ENCODE results near the gene RGS2.

Gene RGS2

GRCh38 chr1:192767798-192768197 lies 41.0 kb upstream of the RGS2 start:
- Histone ChIP-seq H3K4me3 (ENCODE audit: low read depth, low read length) (no peak overlapping the region), H3K4me1 (ENCODE audit: control insufficient read depth, insufficient read depth, low read length) (no peaks in the 10 kb centered on the region), H3K9me3 (ENCODE audit: control insufficient read depth, insufficient read depth, low read depth, low read length) (no peaks in the 10 kb centered on the region), H3K27ac (ENCODE audit: extremely low read depth, low read depth, low read length) (no peak overlapping the region), H3K36me3 (ENCODE audit: control insufficient read depth in 2 of 2, insufficient read depth in 1 of 2, low read length in 2 of 2) (no peaks in the 10 kb centered on the region)
- ChIA-PET POLR2A (no interaction called here), CTCF (no interaction called here)
- no peak for TF ChIP-seq ATF2 (tag by site-specific recombination; IDR thresholded peaks at IDR 0.05; ENCODE audit: low read depth)
- TF ChIP-seq ZNF292 (tag by site-specific recombination; IDR thresholded peaks at IDR 0.05; ENCODE audit: borderline replicate concordance, low read depth), result no peak
- TF ChIP-seq ZNF112 (tag by site-specific recombination; IDR thresholded peaks at IDR 0.05), result no peak

GRCh38 chr1:192768463-192768862 lies 40.4 kb upstream of the RGS2 start:
- ChIA-PET CTCF (no interaction called here), POLR2A (no interaction called here)
- Histone ChIP-seq H3K9me3 (ENCODE audit: control insufficient read depth, insufficient read depth, low read depth, low read length) (no peaks in the 10 kb centered on the region), H3K36me3 (ENCODE audit: control insufficient read depth in 2 of 2, insufficient read depth in 1 of 2, low read length in 2 of 2) (no peaks in the 10 kb centered on the region), H3K27ac (ENCODE audit: extremely low read depth, low read depth, low read length) (no peak overlapping the region), H3K4me3 (ENCODE audit: low read depth, low read length) (no peak overlapping the region), H3K4me1 (ENCODE audit: control insufficient read depth, insufficient read depth, low read length) (no peaks in the 10 kb centered on the region)
- TF ChIP-seq ZNF610 (tag by site-specific recombination; IDR thresholded peaks at IDR 0.05; ENCODE audit: borderline replicate concordance) (no peak), ZNF16 (tag by site-specific recombination; IDR thresholded peaks at IDR 0.05; ENCODE audit: low read depth) (no peak), ZNF426 (tag by site-specific recombination; IDR thresholded peaks at IDR 0.05) (no peak), PRDM10 (tag by site-specific recombination; IDR thresholded peaks at IDR 0.05) (no peak), TRIM28 (IDR thresholded peaks at IDR 0.05; ENCODE audit: borderline replicate concordance, low read length) (no peak), ZNF133 (tag by site-specific recombination; IDR thresholded peaks at IDR 0.05) (no peak), ZNF561 (tag by site-specific recombination; IDR thresholded peaks at IDR 0.05; ENCODE audit: borderline replicate concordance) (no peak), ZNF280C (tag by site-specific recombination; IDR thresholded peaks at IDR 0.05) (no peak), ZNF366 (tag by site-specific recombination; conservative IDR thresholded peaks at IDR 0.05) (no peak), ZNF473 (tag by site-specific recombination; IDR thresholded peaks at IDR 0.05) (no peak), SP2 (tag by site-specific recombination; IDR thresholded peaks at IDR 0.05) (no peak), PRDM6 (tag by site-specific recombination; IDR thresholded peaks at IDR 0.05) (no peak), ZFP41 (tag by site-specific recombination; IDR thresholded peaks at IDR 0.05; ENCODE audit: borderline replicate concordance) (no peak), ZFP37 (tag by site-specific recombination; IDR thresholded peaks at IDR 0.05) (no peak), ZNF10 (tag by site-specific recombination; IDR thresholded peaks at IDR 0.05) (no peak), ZFHX2 (tag by site-specific recombination; conservative IDR thresholded peaks at IDR 0.05) (no peak), ZSCAN5A (tag by site-specific recombination; IDR thresholded peaks at IDR 0.05) (no peak), ZBTB11 (tag by site-specific recombination; conservative IDR thresholded peaks at IDR 0.05; ENCODE audit: low read depth) (no peak), ZBTB48 (tag by site-specific recombination; IDR thresholded peaks at IDR 0.05) (no peak)

Measured in HEK293 (cell line).